Upper lobe of right lung (tissue), 1 donor: Measurements from ENCODE around the gene C2CD4D. TPM values are rescaled to one million over a fixed set of nuclear protein-coding genes. Genes with fewer than 3 reads are reported as not detected.

ENCODE experiments used
- ATAC-seq: fragments of 200-7000 bp; cut with Tn5 transposase; one replicate; pipeline ENCODE4 v1.9.1; 2020; ENCODE audit warnings: mild to moderate bottlenecking, moderate library complexity
- DNase-seq: peaks from one replicate; pipeline ENCODE4 v3.0.0-alpha.2; 2020
- H3K27ac ChIP-seq: fragments of 200-600 bp; one replicate; pipeline ENCODE4 v1.8.0; 2022
- H3K27me3 ChIP-seq: fragments of 200-600 bp; one replicate; pipeline ENCODE4 v1.8.0; 2022; ENCODE audit warnings: mild to moderate bottlenecking
- H3K36me3 ChIP-seq: fragments of 200-600 bp; one replicate; pipeline ENCODE4 v1.8.0; 2022
- H3K4me1 ChIP-seq: fragments of 200-600 bp; one replicate; pipeline ENCODE4 v1.8.0; 2022
- H3K4me3 ChIP-seq: fragments of 200-600 bp; one replicate; pipeline ENCODE4 v1.8.0; 2022; ENCODE audit warnings: mild to moderate bottlenecking
- H3K9me3 ChIP-seq: fragments of 200-600 bp; one replicate; pipeline ENCODE4 v1.8.0; 2022
- intact Hi-C: fragments of 100-400 bp; cut with DNase I; formaldehyde crosslinking; loops from one replicate; pipeline ENCODE4 v1.11.0; 2022
- total RNA-seq: library from RNA; stranded (reverse); fragmentation: NEBNext Ultra II Directional; extraction: Animal tissue kit (Norgen Biotek cat#: 25700); gene quantifications from one replicate; pipeline ENCODE4 v1.2.1, GENCODE V29; 2021
- TF ChIP-seq, protein P1 (sequence below): fragments of 200-600 bp; IDR thresholded peaks from one replicate; pipeline ENCODE4 v1.8.0; 2022; ENCODE audit warnings: antibody characterized with exemption
- donor health status: DM: no; HTN: yes; CAD: no; lungs with severe emphysema.

Gene C2CD4D
- total RNA-seq, 1 donor from 2014 or later: 0.29 TPM

DNA sequence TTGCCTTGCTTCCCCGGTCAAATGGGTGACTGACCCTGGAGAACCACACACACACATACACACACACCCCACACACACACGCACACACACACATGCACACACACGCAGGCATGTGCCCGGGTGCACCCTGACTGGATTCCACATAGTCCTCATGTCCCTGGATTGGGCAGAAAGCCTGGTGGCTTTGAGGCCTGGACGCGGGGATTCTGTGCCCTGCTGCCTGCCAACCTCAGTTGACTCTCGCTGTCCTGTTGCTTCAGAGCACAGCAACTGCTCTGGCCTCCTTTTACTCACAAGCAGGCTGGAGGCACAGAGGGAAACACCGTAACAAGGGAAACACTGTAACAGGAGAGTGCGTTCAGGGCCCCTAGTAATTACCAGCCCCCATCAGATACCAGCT is 14.4 kb downstream of the C2CD4D start:
- ATAC-seq: no peak
- no peak overlapping the region for H3K27ac ChIP-seq
- H3K9me3 ChIP-seq: no peaks in the 10 kb centered on the region
- peaks cover 5% of the 10 kb centered on the region for H3K36me3 ChIP-seq
- H3K4me1 ChIP-seq: peaks cover 18% of the 10 kb centered on the region
- peak overlapping the region; percentile 3 for H3K4me3 ChIP-seq
- intact Hi-C loops: no loop called here
- no peaks in the 10 kb centered on the region for H3K27me3 ChIP-seq
- no peak for DNase-seq
- TF ChIP-seq, protein P1, sequence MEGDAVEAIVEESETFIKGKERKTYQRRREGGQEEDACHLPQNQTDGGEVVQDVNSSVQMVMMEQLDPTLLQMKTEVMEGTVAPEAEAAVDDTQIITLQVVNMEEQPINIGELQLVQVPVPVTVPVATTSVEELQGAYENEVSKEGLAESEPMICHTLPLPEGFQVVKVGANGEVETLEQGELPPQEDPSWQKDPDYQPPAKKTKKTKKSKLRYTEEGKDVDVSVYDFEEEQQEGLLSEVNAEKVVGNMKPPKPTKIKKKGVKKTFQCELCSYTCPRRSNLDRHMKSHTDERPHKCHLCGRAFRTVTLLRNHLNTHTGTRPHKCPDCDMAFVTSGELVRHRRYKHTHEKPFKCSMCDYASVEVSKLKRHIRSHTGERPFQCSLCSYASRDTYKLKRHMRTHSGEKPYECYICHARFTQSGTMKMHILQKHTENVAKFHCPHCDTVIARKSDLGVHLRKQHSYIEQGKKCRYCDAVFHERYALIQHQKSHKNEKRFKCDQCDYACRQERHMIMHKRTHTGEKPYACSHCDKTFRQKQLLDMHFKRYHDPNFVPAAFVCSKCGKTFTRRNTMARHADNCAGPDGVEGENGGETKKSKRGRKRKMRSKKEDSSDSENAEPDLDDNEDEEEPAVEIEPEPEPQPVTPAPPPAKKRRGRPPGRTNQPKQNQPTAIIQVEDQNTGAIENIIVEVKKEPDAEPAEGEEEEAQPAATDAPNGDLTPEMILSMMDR: no peak

DNA sequence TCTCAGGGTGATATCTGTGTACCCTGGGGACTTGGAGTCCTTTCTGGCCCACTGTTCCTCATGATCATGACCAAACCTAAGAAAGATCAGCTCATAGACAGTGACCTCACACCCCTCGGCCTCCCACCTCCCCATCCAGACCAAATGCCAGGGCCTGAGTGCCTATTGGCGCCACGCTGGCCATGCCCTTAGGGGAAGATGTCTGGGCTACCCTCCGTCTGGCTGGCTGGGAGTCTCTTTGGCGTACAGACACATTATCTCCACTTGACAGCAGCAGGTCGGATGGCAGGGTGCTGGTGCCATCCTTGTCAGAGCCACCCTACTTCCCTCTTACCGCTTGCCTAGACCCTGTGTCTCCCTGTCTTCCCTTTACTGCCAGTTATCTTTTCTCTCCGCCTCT is 16.4 kb downstream of the C2CD4D start:
- Histone ChIP-seq H3K4me1 (peaks cover 3% of the 10 kb centered on the region), H3K9me3 (no peaks in the 10 kb centered on the region), H3K4me3 (no peak overlapping the region), H3K27me3 (no peaks in the 10 kb centered on the region), H3K27ac (no peak overlapping the region), H3K36me3 (peaks cover 5% of the 10 kb centered on the region)
- intact Hi-C loops: no loop called here
- ATAC-seq (no peak), DNase-seq (no peak)
- TF ChIP-seq, protein P1: no peak

DNA sequence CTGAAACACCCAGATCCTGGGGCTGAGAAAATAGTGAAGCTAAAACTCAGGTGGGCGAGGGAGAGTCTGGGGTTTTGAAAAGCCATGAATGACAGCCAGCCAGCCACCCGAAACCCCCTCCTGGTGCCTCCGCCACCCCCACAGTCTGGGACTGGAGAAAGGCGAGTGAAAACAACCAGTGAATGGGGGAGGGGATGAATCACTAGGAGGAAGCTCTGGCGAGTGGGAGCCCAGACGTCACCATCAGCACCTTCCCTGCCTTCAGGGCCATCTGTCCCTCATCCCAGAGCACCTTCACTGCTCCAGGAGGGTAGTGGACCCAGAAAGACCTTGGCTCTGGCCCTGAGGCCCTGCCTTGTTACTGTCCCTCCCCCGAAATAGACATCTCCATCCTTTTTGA is 17.2 kb downstream of the C2CD4D start:
- ATAC-seq: no peak
- Histone ChIP-seq H3K4me3 (no peak overlapping the region), H3K27me3 (no peaks in the 10 kb centered on the region), H3K27ac (no peak overlapping the region), H3K9me3 (no peaks in the 10 kb centered on the region), H3K36me3 (peaks cover 5% of the 10 kb centered on the region), H3K4me1 (no peaks in the 10 kb centered on the region)
- TF ChIP-seq, protein P1: no peak
- intact Hi-C loops: no loop called here
- no peak for DNase-seq

DNA sequence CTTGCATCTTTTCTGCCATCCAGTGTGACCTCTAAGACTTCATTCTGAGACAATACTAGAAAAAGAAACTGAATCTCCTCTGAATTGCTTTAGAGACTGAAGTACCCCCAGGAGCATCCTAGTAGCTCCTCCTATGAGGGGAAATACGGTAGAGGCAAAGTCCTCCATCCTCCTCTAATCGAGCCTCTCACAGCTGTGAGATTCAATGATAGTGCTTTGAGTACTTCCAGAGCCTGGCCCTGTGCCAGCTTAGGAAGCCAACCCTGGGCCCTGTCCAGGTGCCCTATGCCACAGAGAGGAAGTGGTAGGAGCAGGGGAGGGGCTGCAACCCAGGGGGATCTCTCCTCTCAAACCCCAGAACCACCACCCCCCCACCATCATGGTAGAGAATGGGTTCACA is 18.7 kb downstream of the C2CD4D start:
- H3K27me3 ChIP-seq: no peaks in the 10 kb centered on the region
- DNase-seq: peak; percentile 62
- no peak for ATAC-seq
- no peaks in the 10 kb centered on the region for H3K4me1 ChIP-seq
- intact Hi-C loops: no loop called here
- TF ChIP-seq, protein P1: no peak
- no peaks in the 10 kb centered on the region for H3K9me3 ChIP-seq
- peaks cover 3% of the 10 kb centered on the region for H3K36me3 ChIP-seq
- no peak overlapping the region for H3K27ac ChIP-seq
- H3K4me3 ChIP-seq: no peak overlapping the region

DNA sequence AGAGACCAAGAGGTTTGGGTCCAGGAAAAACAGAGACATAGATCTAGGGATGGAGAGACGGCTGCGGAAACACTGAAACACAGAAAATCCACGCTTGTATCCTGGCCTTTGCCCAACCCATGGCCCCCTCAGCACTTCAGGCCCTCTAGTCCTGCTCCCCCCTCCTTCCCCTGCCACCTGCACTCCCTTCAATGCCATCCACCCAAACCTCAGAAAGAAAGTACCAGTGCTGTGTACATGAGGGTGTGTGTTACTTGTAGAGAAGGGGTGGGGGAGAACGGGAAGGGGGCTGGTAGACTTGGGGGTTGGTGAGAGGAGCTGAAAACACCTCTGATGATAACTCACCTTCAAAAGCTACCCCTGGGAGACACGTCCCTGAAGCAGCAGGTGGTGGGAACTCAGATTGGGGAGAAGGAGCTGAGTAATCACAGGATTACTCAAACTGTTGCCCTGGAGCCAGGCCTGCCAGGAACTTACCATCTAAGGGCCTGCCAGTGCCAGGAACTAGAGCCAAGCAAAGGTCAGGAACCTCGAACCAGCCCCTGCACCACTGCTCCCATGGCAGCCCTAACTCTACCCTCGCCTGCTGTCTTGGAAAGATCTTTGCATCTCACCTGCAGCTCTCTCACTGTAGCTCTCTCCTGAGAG is 19.5 kb downstream of the C2CD4D start:
- DNase-seq (peak; percentile 41), ATAC-seq (peak; percentile 17)
- no peak overlapping the region for H3K4me3 ChIP-seq
- TF ChIP-seq, protein P1: no peak
- H3K36me3 ChIP-seq: no peaks in the 10 kb centered on the region
- no peaks in the 10 kb centered on the region for H3K4me1 ChIP-seq
- intact Hi-C loops: no loop called here
- H3K27me3 ChIP-seq: no peaks in the 10 kb centered on the region
- no peak overlapping the region for H3K27ac ChIP-seq
- H3K9me3 ChIP-seq: no peaks in the 10 kb centered on the region
